ENCODE data around the gene RAB3GAP2. TPM values are rescaled to one million over a fixed set of nuclear protein-coding genes. Genes with fewer than 3 reads are reported as not detected.
"Not testable (repeated sequence)": the region's sequence is repeated elsewhere in the genome, so short reads cannot be mapped to it uniquely, and the experiment has no call there.

RAB3GAP2 gene
- total RNA-seq, 1 donor from 2014 or later: 21.6 TPM

- no peak overlapping the region for H3K4me3 ChIP-seq (ENCODE audit: low read depth, low read length)
- no peak for DNase-seq (ENCODE audit: low read depth)
- no peak for TF ChIP-seq CTCF (conservative IDR thresholded peaks at IDR 0.05; ENCODE audit: low read depth, low read length)
Observed at GRCh38 chr1:220119043-220119512, 153.2 kb downstream of the RAB3GAP2 start.

DNA sequence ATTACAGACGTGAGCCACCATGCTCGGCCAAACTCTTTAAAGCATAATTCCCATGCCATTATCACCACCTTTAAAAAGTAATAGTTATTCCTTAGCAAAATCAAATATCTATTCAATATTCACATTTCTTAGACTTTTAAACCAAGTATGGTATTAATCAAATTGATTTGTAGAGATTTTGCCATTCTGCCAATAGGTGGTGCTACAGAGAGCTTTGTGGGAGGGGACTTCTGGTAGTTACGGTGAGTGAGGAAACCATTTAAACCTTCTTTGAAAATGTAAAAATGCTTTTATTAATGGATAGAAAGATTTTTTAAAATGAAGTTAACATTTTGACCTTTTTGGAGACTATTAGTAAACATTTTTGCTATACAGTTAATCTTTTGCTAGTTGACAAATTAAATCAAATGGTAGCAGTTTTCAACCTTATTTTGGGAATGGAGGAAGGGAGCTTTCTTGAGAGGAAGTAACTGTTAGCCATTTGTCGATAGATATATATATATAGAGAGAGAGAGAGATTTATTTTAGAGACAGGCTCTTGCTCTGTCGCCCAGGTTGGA, 159.0 kb downstream of the RAB3GAP2 start:
- no peak overlapping the region for H3K4me3 ChIP-seq (ENCODE audit: low read depth, low read length)
- TF ChIP-seq CTCF (conservative IDR thresholded peaks at IDR 0.05; ENCODE audit: low read depth, low read length): peak; percentile 64
- DNase-seq (ENCODE audit: low read depth): no peak

DNA sequence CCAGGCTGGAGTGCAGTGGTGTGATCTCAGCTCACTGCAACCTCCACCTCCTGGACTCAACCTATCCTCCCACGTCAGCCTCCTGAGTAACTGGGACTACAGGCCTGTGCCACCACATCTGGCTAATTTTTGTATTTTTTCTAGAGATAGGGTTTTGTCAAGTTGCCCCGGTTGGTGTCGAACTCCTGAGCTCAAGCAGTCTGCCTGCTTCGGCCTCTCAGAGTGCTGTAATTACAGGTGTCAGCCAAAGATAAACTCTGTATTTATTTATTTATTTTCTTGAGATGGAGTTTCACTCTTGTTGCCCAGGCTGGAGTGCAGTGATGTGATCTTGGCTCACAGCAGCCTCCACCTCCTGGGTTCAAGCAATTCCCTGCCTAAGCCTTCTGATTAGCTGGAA, 159.7 kb downstream of the RAB3GAP2 start:
- not testable (repeated sequence) for H3K4me3 ChIP-seq (ENCODE audit: low read depth, low read length); DNase-seq (ENCODE audit: low read depth)

- DNase-seq (ENCODE audit: low read depth); H3K4me3 ChIP-seq (ENCODE audit: low read depth, low read length): not testable (repeated sequence)
Observed at GRCh38 chr1:220110473-220110872, 161.8 kb downstream of the RAB3GAP2 start.

GRCh38 chr1:220099826-220100225, 172.4 kb downstream of the RAB3GAP2 start:
- DNase-seq (ENCODE audit: low read depth): no peak
- no peak for TF ChIP-seq CTCF (conservative IDR thresholded peaks at IDR 0.05; ENCODE audit: low read depth, low read length)
- no peak overlapping the region for H3K4me3 ChIP-seq (ENCODE audit: low read depth, low read length)

Other genes with a start within 250 kb of the RAB3GAP2 start
- gene EPRS1, start 225.9 kb downstream of the RAB3GAP2 start, total RNA-seq: 63.8 and 80.3 TPM in 2 replicates
- 32.4 and 35.0 TPM in 2 replicates for gene BPNT1, start 182.7 kb downstream of the RAB3GAP2 start, total RNA-seq
- gene IARS2, start 178.3 kb downstream of the RAB3GAP2 start, total RNA-seq: 74.1 and 99.6 TPM in 2 replicates

Measured in epithelial cell of proximal tubule (primary cell).